A673 (cell line): ENCODE results near the gene OR5H14. TPM values are rescaled to one million over a fixed set of nuclear protein-coding genes. Genes with fewer than 3 reads are reported as not detected.
"Not testable (repeated sequence)": the region's sequence is repeated elsewhere in the genome, so short reads cannot be mapped to it uniquely, and the experiment has no call there.

Source experiments
- BruUV-seq: library from RNA; stranded (reverse); fragments of 400-500 nt; replicated peaks from 2 replicates; lab custom pipeline; 2021; lab: Mats Ljungman, UMichigan
- CTCF ChIA-PET: fragments of 300-600 bp; sonication (Branson Sonifier 250); formaldehyde crosslinking; loops from one replicate; lab custom pipeline; 2022; ENCODE audit warnings: antibody characterized with exemption; lab: Charles Lee
- POLR2A ChIA-PET: fragments of 300-600 bp; sonication (Branson Sonifier 250); formaldehyde crosslinking; loops from one replicate; lab custom pipeline; 2022; ENCODE audit warnings: antibody characterized with exemption; ENCODE audit not compliant: low non-redundant PET; lab: Charles Lee
- DNase-seq: peaks from one replicate; pipeline ENCODE4 v3.0.0-alpha.2; 2015; ENCODE audit warnings: low spot score
- H3K27ac ChIP-seq: fragments of 200-600 bp; sonication (generic); 2 replicates; pipeline ENCODE4 v1.5.1; 2016; ENCODE audit warnings: mixed run types, low read depth, mild to moderate bottlenecking, mixed read lengths, antibody characterized with exemption, low read length; ENCODE audit not compliant: poor library complexity, severe bottlenecking
- H3K27me3 ChIP-seq: fragments of 200-600 bp; sonication (generic); replicated peaks from 2 replicates; pipeline ENCODE4 v1.6.1; 2017; ENCODE audit warnings: mixed run types, low read depth, mild to moderate bottlenecking, mixed read lengths, antibody characterized with exemption, low read length; ENCODE audit not compliant: insufficient read depth, poor library complexity
- H3K36me3 ChIP-seq: fragments of 200-600 bp; sonication (generic); 2 replicates; pipeline ENCODE4 v1.6.1; 2016; ENCODE audit warnings: mixed run types, mild to moderate bottlenecking, mixed read lengths, antibody characterized with exemption, low read length; ENCODE audit not compliant: insufficient read depth, poor library complexity, severe bottlenecking
- H3K4me1 ChIP-seq: fragments of 200-600 bp; sonication (generic); 2 replicates; pipeline ENCODE4 v1.6.1; 2017; ENCODE audit warnings: mixed run types, mild to moderate bottlenecking, mixed read lengths, antibody characterized with exemption, low read length; ENCODE audit not compliant: insufficient read depth, poor library complexity, severe bottlenecking
- H3K4me3 ChIP-seq: fragments of 200-600 bp; sonication (generic); 2 replicates; pipeline ENCODE4 v1.5.1; 2016; ENCODE audit warnings: low read depth, mixed run types, mild to moderate bottlenecking, mixed read lengths, low read length; ENCODE audit not compliant: poor library complexity, severe bottlenecking
- H3K9me3 ChIP-seq: fragments of 200-600 bp; sonication (generic); 2 replicates; pipeline ENCODE4 v1.6.1; 2016; ENCODE audit warnings: mixed run types, low read depth, mild to moderate bottlenecking, mixed read lengths, antibody characterized with exemption, low read length; ENCODE audit not compliant: poor library complexity, severe bottlenecking
- CTCF ChIP-seq: fragments of 300-800, 200-600 bp; sonication (generic); conservative IDR thresholded peaks from 2 replicates; pipeline ENCODE4 v1.5.1; 2017; ENCODE audit warnings: low read depth, mild to moderate bottlenecking, antibody characterized with exemption, low read length, moderate library complexity, mixed read lengths
- EZH2 ChIP-seq: fragments of 200-600 bp; sonication (generic); IDR thresholded peaks from 2 replicates; pipeline ENCODE4 v1.6.1; 2017; ENCODE audit warnings: borderline replicate concordance, low read depth, mild to moderate bottlenecking, mixed read lengths, antibody characterized with exemption, low read length; ENCODE audit not compliant: poor library complexity, severe bottlenecking
- intact Hi-C: fragments of 100-400 bp; cut with micrococcal nuclease; formaldehyde crosslinking; loops from one replicate; pipeline ENCODE4 v1.10.0; 2022; ENCODE audit not compliant: unreplicated experiment
- total RNA-seq: library from RNA; stranded (reverse); gene quantifications from 2 replicates; pipeline ENCODE4 v1.2.3, GENCODE V29; 2021

Gene OR5H14
- total RNA-seq, 1 experiment from 2014 or later, result not detected

DNA sequence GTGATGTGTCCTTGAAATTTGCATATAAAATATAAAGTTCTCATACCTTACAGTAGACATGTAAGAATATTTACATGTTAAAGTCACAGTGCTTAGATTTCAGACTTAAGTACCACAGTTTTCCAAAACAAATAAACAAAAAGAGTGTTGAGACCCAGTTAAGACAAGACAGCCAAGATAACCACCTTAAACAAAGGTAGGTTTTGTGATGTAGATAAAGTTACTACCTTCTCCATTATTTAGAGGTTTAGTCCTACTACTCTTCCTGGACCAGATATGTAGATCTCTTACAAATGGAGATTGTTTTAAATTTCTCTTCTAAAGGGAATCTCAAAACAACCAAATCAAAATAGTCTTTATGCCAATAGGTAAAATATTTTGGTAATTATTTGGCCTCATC is 34.9 kb downstream of the OR5H14 start:
- Histone ChIP-seq H3K4me3 (no peak overlapping the region), H3K27me3 (no peaks in the 10 kb centered on the region), H3K9me3 (no peaks in the 10 kb centered on the region), H3K27ac (no peak overlapping the region), H3K4me1 (no peaks in the 10 kb centered on the region), H3K36me3 (no peaks in the 10 kb centered on the region)
- BruUV-seq, result no TSS peak
- intact Hi-C loops, result no loop called here
- POLR2A ChIA-PET, result interaction anchor here (0.7 kb wide), 1 partner anchor 263 kb away, joined by 3 read pairs; no protein-coding TSS in a partner anchor
- DNase-seq, result no peak
- TF ChIP-seq CTCF (no peak), EZH2 (no peak)
- CTCF ChIA-PET, result no interaction called here

DNA sequence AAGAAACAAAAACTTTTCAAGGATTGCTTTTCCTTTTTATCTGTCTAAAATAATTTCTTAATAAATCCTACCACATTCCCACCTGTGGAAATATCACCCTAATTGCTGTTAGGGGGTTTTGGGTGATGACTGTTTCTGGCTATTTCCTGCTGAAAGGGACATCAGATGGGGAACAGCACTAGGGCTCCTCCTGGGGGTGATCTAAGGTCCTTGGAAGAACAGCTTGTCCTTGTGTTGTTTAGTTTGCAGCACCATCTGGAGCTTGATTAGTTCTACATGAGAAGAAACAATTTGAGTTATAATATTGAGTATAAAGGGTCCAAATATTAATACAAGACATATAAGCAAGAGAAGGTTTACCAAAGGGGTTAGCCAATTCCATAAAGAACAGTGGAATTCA is 37.9 kb downstream of the OR5H14 start:
- BruUV-seq, result no TSS peak
- POLR2A ChIA-PET, result no interaction called here

DNA sequence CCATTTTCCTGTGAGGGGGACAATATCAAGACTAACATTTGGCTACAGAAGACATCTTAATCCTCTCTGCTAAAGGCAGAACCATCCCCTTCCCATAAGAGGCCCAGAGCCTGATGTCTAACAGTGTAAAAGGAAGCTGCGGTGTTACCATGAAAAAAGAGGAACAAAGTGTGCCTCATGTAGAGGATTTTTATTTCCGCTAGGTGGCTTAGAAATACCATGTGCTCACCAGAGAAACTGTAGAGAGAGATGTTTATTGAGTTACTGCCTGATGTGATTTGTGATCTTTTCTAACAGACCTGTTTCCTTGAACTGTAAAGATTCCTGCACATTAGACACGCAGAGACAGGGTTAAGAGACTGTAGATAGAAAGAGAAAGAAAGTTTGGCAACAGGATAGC is 41.3 kb downstream of the OR5H14 start:
- intact Hi-C loops, result no loop called here
- peak; percentile 5 for DNase-seq

More for the DNA sequence above, 37.9 kb downstream of the OR5H14 start:
- intact Hi-C loops, result no loop called here
- Histone ChIP-seq H3K36me3 (no peaks in the 10 kb centered on the region), H3K27me3 (no peaks in the 10 kb centered on the region), H3K4me3 (no peak overlapping the region), H3K4me1 (no peaks in the 10 kb centered on the region), H3K27ac (no peak overlapping the region), H3K9me3 (no peaks in the 10 kb centered on the region)
- TF ChIP-seq CTCF, result no peak
- TF ChIP-seq EZH2, result no peak
- CTCF ChIA-PET, result no interaction called here
- DNase-seq, result no peak

GRCh38 chr3:98190911-98191310 is 43.6 kb downstream of the OR5H14 start:
- intact Hi-C loops, BruUV-seq: not testable (repeated sequence)

More for the DNA sequence above, 41.3 kb downstream of the OR5H14 start:
- H3K36me3 ChIP-seq, result no peaks in the 10 kb centered on the region
- H3K4me3 ChIP-seq, result no peak overlapping the region
- CTCF ChIA-PET, result no interaction called here
- POLR2A ChIA-PET, result no interaction called here
- TF ChIP-seq EZH2 (no peak), CTCF (peak; percentile 30)
- no peaks in the 10 kb centered on the region for H3K4me1 ChIP-seq
- no peaks in the 10 kb centered on the region for H3K27me3 ChIP-seq
- H3K9me3 ChIP-seq, result no peaks in the 10 kb centered on the region
- BruUV-seq, result no TSS peak
- H3K27ac ChIP-seq, result no peak overlapping the region

GRCh38 chr3:98196293-98196692 is 49.0 kb downstream of the OR5H14 start:
- H3K4me3 ChIP-seq, H3K9me3 ChIP-seq, POLR2A ChIA-PET, H3K27ac ChIP-seq, H3K27me3 ChIP-seq, H3K4me1 ChIP-seq, H3K36me3 ChIP-seq, DNase-seq, BruUV-seq, CTCF ChIA-PET, intact Hi-C loops: not testable (repeated sequence)

More at GRCh38 chr3:98190911-98191310, 43.6 kb downstream of the OR5H14 start:
- DNase-seq, H3K9me3 ChIP-seq, H3K27me3 ChIP-seq, H3K4me1 ChIP-seq, H3K27ac ChIP-seq, H3K4me3 ChIP-seq, POLR2A ChIA-PET, H3K36me3 ChIP-seq, CTCF ChIA-PET: not testable (repeated sequence)
